Heart right ventricle (tissue), 16 donors: ENCODE results near the gene BLMH. TPM values are rescaled to one million over a fixed set of nuclear protein-coding genes. Genes with fewer than 3 reads are reported as not detected.

ENCODE experiments used
- ATAC-seq, 8 donors: fragments of 200-7000 bp; cut with Tn5 transposase; one replicate each; pipeline ENCODE4 v1.9.1; 2020; ENCODE audit warnings: mild to moderate bottlenecking in 8 of 8, moderate library complexity in 8 of 8, moderate number of reproducible peaks in 1 of 8
- DNase-seq, 2 donors: peaks; one replicate each; pipeline ENCODE4 v3.0.0-alpha.2; 2020
- H3K27ac ChIP-seq, 10 donors: fragments of 200-600 bp; sonication (generic) in 2 of 10; one replicate each; pipeline versions ENCODE4 v1.5.0 to v1.8.0; 2020 to 2022; ENCODE audit warnings: mild to moderate bottlenecking in 3 of 10
- H3K27me3 ChIP-seq, 7 donors: fragments of 200-600 bp; one replicate each; pipeline ENCODE4 v1.8.0; 2021 to 2022; ENCODE audit warnings: mild to moderate bottlenecking in 2 of 7
- H3K36me3 ChIP-seq, 9 donors: fragments of 200-600 bp; sonication (generic) in 1 of 9; one replicate each; pipeline versions ENCODE4 v1.5.0 to v1.8.0; 2020 to 2022; ENCODE audit warnings: mild to moderate bottlenecking in 2 of 9
- H3K4me1 ChIP-seq, 9 donors: fragments of 200-600 bp; sonication (generic) in 1 of 9; one replicate each; pipeline versions ENCODE4 v1.5.0 to v1.8.0; 2020 to 2022; ENCODE audit warnings: mild to moderate bottlenecking in 4 of 9
- H3K4me3 ChIP-seq, 10 donors: fragments of 200-600 bp; sonication (generic) in 2 of 10; one replicate each; pipeline versions ENCODE4 v1.5.0 to v1.8.0; 2020 to 2022; ENCODE audit warnings: mild to moderate bottlenecking in 7 of 10, moderate library complexity in 2 of 10
- H3K9me3 ChIP-seq, 11 donors: fragments of 200-600 bp in 10 of 11; sonication (generic) in 2 of 11; one replicate each; pipeline versions ENCODE4 v1.5.0 to v1.8.0; 2013 to 2022; ENCODE audit warnings: mild to moderate bottlenecking in 2 of 11, control low read depth in 1 of 11, moderate library complexity in 1 of 11
- CTCF ChIP-seq, 9 donors: fragments of 200-600 bp; sonication (generic) in 2 of 9; IDR thresholded peaks; one replicate each; pipeline versions ENCODE4 v1.5.0 to v1.8.0; 2021 to 2022; ENCODE audit warnings: antibody characterized with exemption in 9 of 9, mild to moderate bottlenecking in 5 of 9, moderate library complexity in 1 of 9
- WGBS, 2 donors: extraction: QIAGEN DNeasy Blood & Tissue Kit; methylation state at CpG; one replicate each; pipeline ENCODE4 v1.1.7; 2013; ENCODE audit warnings: inconsistent platforms in 1 of 2; 5-methylcytosine and 5-hydroxymethylcytosine counted together
- intact Hi-C, 10 donors: fragments of 100-400 bp; cut with DNase I; formaldehyde crosslinking; loops; one replicate each; pipeline versions ENCODE4 v1.11.1 to v1.14.2; 2022
- polyA plus RNA-seq, 2 donors: library from polyadenylated mRNA; stranded (reverse); fragments of 200-250 nt; gene quantifications; one replicate each; pipeline ENCODE4 v1.2.3, GENCODE V29; 2013
- total RNA-seq, 10 donors: library from RNA; stranded (reverse); fragmentation: NEBNext Ultra II Directional in 3 of 10; extraction: Animal tissue kit (Norgen Biotek cat#: 25700) in 3 of 10; gene quantifications; one replicate each; pipeline versions ENCODE4 v1.2.1 to v1.2.4, GENCODE V29; 2021 to 2023
- donor health status: Arrhythmogenic right ventricular cardiomyopathy.
- donor health status: ischemic (EF 13 %, LVEDD 7.1; RV severe dilation, severe dysfunction).
- donor health status: healthy with polysubstance abuse.
- donor health status: DM: no; HTN: yes; CAD: no.
- donor health status: DM: no; HTN: no; CAD: no.
- donor health status: ischemic (EF 25% LVEDD 6.9; RV normal size, moderate dysfunction).
- donor health status: ischemic (EF 25% LVEDD 5.7; RV mildly dilated, moderate dysfunction).
- donor health status: healthy.
- donor health status: DM: yes; HTN: yes; CAD: no.
- donor health status: Ischemic cardiomyopathy.
- donor health status: ischemic (EF 35%, LVEDD 5.7; RV mildly dilated, moderate dysfunction).
- donor health status: nonischemic (EF 11% LVEDD 7.7; RV severe dilation, severe dysfunction).
- donor health status: DM: yes; HTN: yes; CAD: no.
- donor health status: PGD.
- donor health status: ischemic (EF 29% LVEDD 5.4; RV normal size, mild dysfunction).
- donor health status: nonischemic (EF 23%, LVEDD 6.1; RV moderate dilation, normal function).

BLMH gene
- total and polyA plus RNA-seq, 12 donors, result 9.6 to 22.2 (median 15.7) TPM

GRCh38 chr17:30199600-30199999 lies 92.1 kb downstream of the BLMH start:
- no peak for TF ChIP-seq CTCF (IDR thresholded peaks at IDR 0.05)
- Histone ChIP-seq H3K27ac (no peak overlapping the region), H3K27me3 (peaks cover 0 to 12% (median 0%) of the 10 kb centered on the region in 7 donors), H3K36me3 (no peaks in the 10 kb centered on the region), H3K9me3 (no peaks in the 10 kb centered on the region), H3K4me1 (peaks cover 0 to 8% (median 0%) of the 10 kb centered on the region in 9 donors), H3K4me3 (no peak overlapping the region)
- intact Hi-C loops, result loop anchor here in 1 of 10 donors (2.0 kb wide), 1 partner anchor 67 kb away; no protein-coding TSS in a partner anchor
- 84 to 89% methylated on average over 5 of the region's 5 CpGs for WGBS, 2 donors
- DNase-seq (no peak), ATAC-seq (no peak)

Other genes with a start within 250 kb of the BLMH start
- 10 to 100 TPM; 22.2 to 39.1 (median 26.5) TPM for gene NSRP1, start 175.1 kb downstream of the BLMH start, total RNA-seq
- 10 to 100 TPM; 19.5 to 47.5 TPM for gene NSRP1, start 175.1 kb downstream of the BLMH start, polyA plus RNA-seq
- under 1 TPM in 9 of 10 donors, not detected in 1; 0.13 to 0.71 (median 0.28) TPM for gene SLC6A4, start 56.2 kb downstream of the BLMH start, total RNA-seq
- gene SLC6A4, start 56.2 kb downstream of the BLMH start, polyA plus RNA-seq, result under 1 TPM; 0.29 to 0.52 TPM
- gene TMIGD1, start 42.1 kb upstream of the BLMH start, total RNA-seq, result not detected
- gene TMIGD1, start 42.1 kb upstream of the BLMH start, polyA plus RNA-seq, result not detected
- 10 to 100 TPM; 20.4 to 44.0 (median 23.0) TPM for gene CPD, start 87.0 kb upstream of the BLMH start, total RNA-seq
- gene CPD, start 87.0 kb upstream of the BLMH start, polyA plus RNA-seq, result 10 to 100 TPM in 1 of 2 donors, 1 to 10 TPM in 1; 4.2 to 14.3 TPM
- gene GOSR1, start 185.5 kb upstream of the BLMH start, total RNA-seq, result 10 to 100 TPM; 29.3 to 43.9 (median 32.8) TPM
- 10 to 100 TPM in 1 of 2 donors, 1 to 10 TPM in 1; 7.9 to 13.1 TPM for gene GOSR1, start 185.5 kb upstream of the BLMH start, polyA plus RNA-seq